Measurements from ENCODE around the gene CAMK1G. TPM values are rescaled to one million over a fixed set of nuclear protein-coding genes. Genes with fewer than 3 reads are reported as not detected.

CAMK1G gene
- total RNA-seq, 1 experiment from 2014 or later = not detected

DNA sequence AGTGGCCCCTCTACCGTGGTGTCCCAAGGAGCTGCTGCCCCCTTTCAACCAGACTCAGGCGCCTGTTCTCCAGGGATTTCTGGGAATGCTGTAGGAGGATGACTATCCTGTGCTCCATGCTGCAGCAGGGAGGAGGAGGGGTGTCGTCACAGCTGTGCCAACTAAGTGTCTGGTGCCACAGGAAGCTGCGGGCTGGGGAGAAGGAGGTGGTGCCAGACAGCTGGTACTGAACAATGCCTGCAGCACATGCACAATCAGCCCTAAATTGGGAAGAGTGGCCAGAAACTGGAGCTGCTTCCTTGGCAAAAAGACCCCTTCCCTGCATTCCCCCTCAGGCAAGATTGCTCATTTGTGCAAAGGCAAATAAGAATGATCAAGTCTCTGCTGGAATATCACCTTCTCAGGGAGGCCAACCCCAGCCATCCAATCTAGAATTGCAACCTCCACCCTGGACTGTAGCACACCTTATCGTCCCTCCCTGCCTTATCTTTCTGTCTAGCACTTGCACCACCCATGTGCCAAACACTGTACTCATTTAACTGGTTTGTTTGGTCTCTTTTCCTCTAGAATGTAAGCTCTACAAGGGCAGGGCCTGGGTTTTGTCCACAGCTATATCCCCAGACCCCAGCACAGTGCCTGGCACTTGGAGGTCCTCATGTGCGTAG, 35.4 kb downstream of the CAMK1G start:
- TF ChIP-seq, protein P1, sequence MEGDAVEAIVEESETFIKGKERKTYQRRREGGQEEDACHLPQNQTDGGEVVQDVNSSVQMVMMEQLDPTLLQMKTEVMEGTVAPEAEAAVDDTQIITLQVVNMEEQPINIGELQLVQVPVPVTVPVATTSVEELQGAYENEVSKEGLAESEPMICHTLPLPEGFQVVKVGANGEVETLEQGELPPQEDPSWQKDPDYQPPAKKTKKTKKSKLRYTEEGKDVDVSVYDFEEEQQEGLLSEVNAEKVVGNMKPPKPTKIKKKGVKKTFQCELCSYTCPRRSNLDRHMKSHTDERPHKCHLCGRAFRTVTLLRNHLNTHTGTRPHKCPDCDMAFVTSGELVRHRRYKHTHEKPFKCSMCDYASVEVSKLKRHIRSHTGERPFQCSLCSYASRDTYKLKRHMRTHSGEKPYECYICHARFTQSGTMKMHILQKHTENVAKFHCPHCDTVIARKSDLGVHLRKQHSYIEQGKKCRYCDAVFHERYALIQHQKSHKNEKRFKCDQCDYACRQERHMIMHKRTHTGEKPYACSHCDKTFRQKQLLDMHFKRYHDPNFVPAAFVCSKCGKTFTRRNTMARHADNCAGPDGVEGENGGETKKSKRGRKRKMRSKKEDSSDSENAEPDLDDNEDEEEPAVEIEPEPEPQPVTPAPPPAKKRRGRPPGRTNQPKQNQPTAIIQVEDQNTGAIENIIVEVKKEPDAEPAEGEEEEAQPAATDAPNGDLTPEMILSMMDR (IDR thresholded peaks at IDR 0.05; ENCODE audit: unreplicated experiment) = no peak
- no peaks in the 10 kb centered on the region for H3K9me3 Mint-ChIP-seq (ENCODE audit: unreplicated experiment)
- BruUV-seq (replicated peaks) = no TSS peak
- H3K27me3 Mint-ChIP-seq (ENCODE audit: insufficient read depth, unreplicated experiment) = no peaks in the 10 kb centered on the region
- peaks cover 100% of the 10 kb centered on the region for H3K36me3 Mint-ChIP-seq (ENCODE audit: insufficient read depth, unreplicated experiment)
- DNase-seq (ENCODE audit: unreplicated experiment) = peak; percentile 63
- ChIA-PET POLR2A (interaction anchor here (0.8 to 6.7 kb wide), 11 partner anchors 9 to 94 kb away, joined by 3 to 52 read pairs (median 4); no protein-coding TSS in a partner anchor), CTCF (interaction anchor here (0.7 to 6.6 kb wide), 18 partner anchors 9 to 205 kb away, joined by 3 to 71 read pairs (median 6); partner anchors contain the start of gene LAMB3)
- peak overlapping the region; percentile 24 for H3K27ac Mint-ChIP-seq (ENCODE audit: low read depth, unreplicated experiment)
- H3K4me1 Mint-ChIP-seq (ENCODE audit: insufficient read depth, unreplicated experiment) = peaks cover 43% of the 10 kb centered on the region
- intact Hi-C loops (cut with micrococcal nuclease) = no loop called here
- no peak overlapping the region for H3K4me3 Mint-ChIP-seq (ENCODE audit: unreplicated experiment)

DNA sequence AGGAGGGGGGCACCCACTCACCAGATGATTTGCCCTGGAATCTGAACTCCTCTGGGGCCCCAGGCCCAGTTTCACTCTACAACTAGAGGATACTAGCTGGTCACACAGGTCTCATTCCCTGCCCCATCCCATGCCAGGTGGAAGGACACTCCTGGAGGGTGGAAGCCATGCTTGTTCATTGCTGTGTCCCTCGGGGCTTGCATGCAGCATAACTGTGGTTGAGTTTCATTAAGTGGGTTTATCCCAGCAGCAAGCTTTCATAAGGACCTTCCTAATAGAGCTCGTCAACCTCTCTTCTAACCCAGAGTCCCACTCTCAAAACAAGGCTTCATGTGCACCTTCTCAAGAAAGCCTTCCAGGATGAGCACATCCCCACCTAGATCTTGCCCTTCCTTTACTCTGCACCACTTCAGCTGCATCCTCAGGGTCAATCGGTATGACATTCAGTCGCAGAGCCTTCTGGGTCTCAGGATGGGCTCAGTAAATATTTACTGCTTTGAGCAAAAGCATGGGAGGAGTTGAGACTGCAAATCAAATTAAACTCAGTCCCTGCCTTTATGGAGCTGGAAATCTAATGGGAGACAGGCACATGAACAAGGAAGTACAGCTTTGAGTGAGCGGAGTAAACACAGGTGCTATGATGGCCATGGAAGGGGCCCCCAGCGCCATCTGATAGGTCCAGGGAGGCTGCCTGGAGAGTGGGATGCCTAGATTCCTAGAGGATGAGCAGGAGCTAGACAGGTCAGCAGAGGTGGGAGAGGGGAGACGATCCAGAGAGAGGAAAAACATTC, 36.4 kb downstream of the CAMK1G start:
- Mint-ChIP-seq H3K36me3 (ENCODE audit: insufficient read depth, unreplicated experiment) (peaks cover 100% of the 10 kb centered on the region), H3K4me1 (ENCODE audit: insufficient read depth, unreplicated experiment) (peaks cover 52% of the 10 kb centered on the region), H3K27me3 (ENCODE audit: insufficient read depth, unreplicated experiment) (no peaks in the 10 kb centered on the region), H3K27ac (ENCODE audit: low read depth, unreplicated experiment) (peak overlapping the region; percentile 3), H3K9me3 (ENCODE audit: unreplicated experiment) (no peaks in the 10 kb centered on the region), H3K4me3 (ENCODE audit: unreplicated experiment) (no peak overlapping the region)
- intact Hi-C loops (cut with micrococcal nuclease) = no loop called here
- TF ChIP-seq, protein P1 (IDR thresholded peaks at IDR 0.05; ENCODE audit: unreplicated experiment) = no peak
- ChIA-PET CTCF (interaction anchor here (0.9 to 6.6 kb wide), 18 partner anchors 9 to 204 kb away, joined by 3 to 71 read pairs (median 6); partner anchors contain the start of gene LAMB3), POLR2A (interaction anchor here (0.6 to 6.7 kb wide), 12 partner anchors 10 to 73 kb away, joined by 3 to 52 read pairs (median 4); partner anchors contain the start of gene LAMB3)
- DNase-seq (ENCODE audit: unreplicated experiment) = no peak
- BruUV-seq (replicated peaks) = no TSS peak

DNA sequence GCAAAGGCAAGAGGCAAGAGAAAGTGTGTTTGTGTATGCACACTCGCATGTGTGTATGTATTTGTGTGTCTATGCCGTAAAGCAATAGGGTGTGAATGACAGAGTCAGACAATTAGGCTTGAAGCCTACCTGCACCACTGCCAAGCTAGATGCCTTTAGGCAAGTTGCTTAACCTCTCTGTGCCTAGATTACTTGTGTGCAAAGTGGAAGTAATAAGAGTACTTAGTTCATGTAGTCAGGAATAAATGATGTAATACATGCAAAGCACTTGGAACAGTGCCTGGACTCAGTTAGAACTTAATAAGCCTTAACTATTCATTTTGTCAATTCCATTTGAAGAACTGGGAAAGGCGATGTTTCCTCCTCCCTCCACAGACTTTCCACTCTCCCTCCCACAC, 37.0 kb downstream of the CAMK1G start:
- Mint-ChIP-seq H3K27ac (ENCODE audit: low read depth, unreplicated experiment) (no peak overlapping the region), H3K4me3 (ENCODE audit: unreplicated experiment) (no peak overlapping the region), H3K27me3 (ENCODE audit: insufficient read depth, unreplicated experiment) (no peaks in the 10 kb centered on the region), H3K9me3 (ENCODE audit: unreplicated experiment) (no peaks in the 10 kb centered on the region), H3K36me3 (ENCODE audit: insufficient read depth, unreplicated experiment) (peaks cover 100% of the 10 kb centered on the region), H3K4me1 (ENCODE audit: insufficient read depth, unreplicated experiment) (peaks cover 53% of the 10 kb centered on the region)
- ChIA-PET POLR2A (interaction anchor here (0.5 to 6.7 kb wide), 9 partner anchors 10 to 1751 kb away, joined by 3 to 52 read pairs (median 4); partner anchors contain the start of gene LAMB3), CTCF (interaction anchor here (0.5 to 6.6 kb wide), 12 partner anchors 9 to 204 kb away, joined by 3 to 71 read pairs (median 7); partner anchors contain the start of gene LAMB3)
- DNase-seq (ENCODE audit: unreplicated experiment) = peak; percentile 95
- TF ChIP-seq, protein P1 (IDR thresholded peaks at IDR 0.05; ENCODE audit: unreplicated experiment) = no peak
- BruUV-seq (replicated peaks) = no TSS peak
- intact Hi-C loops (cut with micrococcal nuclease) = no loop called here

DNA sequence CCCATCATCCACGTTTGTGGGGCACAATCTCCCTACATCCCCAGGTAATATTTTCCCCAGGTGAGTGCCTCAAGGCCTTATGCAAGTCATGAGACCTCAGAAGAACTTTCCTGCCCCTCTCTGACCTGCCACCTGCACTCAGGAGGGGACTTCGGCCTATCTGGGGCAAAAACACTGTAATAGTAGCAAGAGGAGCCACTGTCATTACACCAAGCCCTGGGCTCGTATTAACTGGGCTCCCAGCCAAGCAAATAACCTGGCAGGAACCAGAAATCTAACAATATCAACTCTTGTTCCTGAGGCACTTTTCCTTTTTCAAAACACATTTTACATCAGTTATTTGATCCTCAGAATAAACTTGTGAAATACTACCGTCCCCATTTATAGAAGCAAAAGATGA, 37.8 kb downstream of the CAMK1G start:
- peaks cover 46% of the 10 kb centered on the region for H3K4me1 Mint-ChIP-seq (ENCODE audit: insufficient read depth, unreplicated experiment)
- H3K36me3 Mint-ChIP-seq (ENCODE audit: insufficient read depth, unreplicated experiment) = peaks cover 100% of the 10 kb centered on the region
- H3K27me3 Mint-ChIP-seq (ENCODE audit: insufficient read depth, unreplicated experiment) = no peaks in the 10 kb centered on the region
- no TSS peak for BruUV-seq (replicated peaks)
- POLR2A ChIA-PET = interaction anchor here (2.3 kb wide), 1 partner anchor 28 kb away, joined by 7 read pairs; no protein-coding TSS in a partner anchor
- H3K4me3 Mint-ChIP-seq (ENCODE audit: unreplicated experiment) = no peak overlapping the region
- intact Hi-C loops (cut with micrococcal nuclease) = no loop called here
- peak overlapping the region; percentile 68 for H3K27ac Mint-ChIP-seq (ENCODE audit: low read depth, unreplicated experiment)
- CTCF ChIA-PET = interaction anchor here (1.2 to 5.3 kb wide), 2 partner anchors 8 to 19 kb away, joined by 3 to 71 read pairs; no protein-coding TSS in a partner anchor
- no peaks in the 10 kb centered on the region for H3K9me3 Mint-ChIP-seq (ENCODE audit: unreplicated experiment)
- peak; percentile 86 for DNase-seq (ENCODE audit: unreplicated experiment)
- TF ChIP-seq, protein P1 (IDR thresholded peaks at IDR 0.05; ENCODE audit: unreplicated experiment) = no peak
